HepG2 (cell line): ENCODE measurements around the gene SAA4. TPM values are rescaled to one million over a fixed set of nuclear protein-coding genes. Genes with fewer than 3 reads are reported as not detected.

Experiments
- BCL6 ChIP-seq: IDR thresholded peaks from 2 replicates; pipeline ENCODE4 v1.6.1; 2016; ENCODE audit warnings: missing genetic modification reagents, missing compliant biosample characterization
- CEBPG ChIP-seq: IDR thresholded peaks from 2 replicates; pipeline ENCODE4 v1.6.1; 2016
- ERF ChIP-seq: IDR thresholded peaks from 2 replicates; pipeline ENCODE4 v1.6.1; 2018; ENCODE audit warnings: missing biosample characterization, missing genetic modification reagents
- FOXA3 ChIP-seq: IDR thresholded peaks from 2 replicates; pipeline ENCODE4 v1.6.1; 2016; ENCODE audit warnings: missing genetic modification reagents, missing compliant biosample characterization
- HDAC2 ChIP-seq: sonication (generic); formaldehyde crosslinking; IDR thresholded peaks from 2 replicates; pipeline ENCODE4 v1.4.0; 2020; ENCODE audit warnings: missing genetic modification reagents
- IRF2 ChIP-seq: IDR thresholded peaks from 2 replicates; pipeline ENCODE4 v1.6.1; 2018; ENCODE audit warnings: missing genetic modification reagents, missing compliant biosample characterization
- JUND ChIP-seq: sonication (generic); formaldehyde crosslinking; IDR thresholded peaks from 2 replicates; pipeline ENCODE4 v1.8.0; 2022; ENCODE audit warnings: mild to moderate bottlenecking, missing genetic modification reagents
- KAT7 ChIP-seq: IDR thresholded peaks from 2 replicates; pipeline ENCODE4 v1.6.1; 2018; ENCODE audit warnings: borderline replicate concordance, missing compliant biosample characterization
- NFIC ChIP-seq: IDR thresholded peaks from 2 replicates; pipeline ENCODE4 v1.6.1; 2012; ENCODE audit warnings: mild to moderate bottlenecking, low read length, inconsistent platforms
- NR2F1 ChIP-seq, 2 experiments: fragments of 450-650 bp in 1 of 2; formaldehyde crosslinking in 1 of 2; IDR thresholded peaks; 2 replicates each; pipeline versions ENCODE4 v1.5.0 to v1.6.1; 2016 to 2020; ENCODE audit warnings: mild to moderate bottlenecking in 1 of 2, missing compliant biosample characterization in 1 of 2, missing genetic modification reagents in 1 of 2, moderate library complexity in 1 of 2
- ONECUT2 ChIP-seq: sonication (generic); formaldehyde crosslinking; IDR thresholded peaks from 2 replicates; pipeline ENCODE4 v1.4.0; 2020; ENCODE audit warnings: missing genetic modification reagents
- POLR2A ChIP-seq, 2 experiments: IDR thresholded peaks; 2 replicates each; pipeline ENCODE4 v1.6.1; 2011; ENCODE audit warnings: low read depth in 2 of 2, low read length in 2 of 2, mild to moderate bottlenecking in 1 of 2, moderate library complexity in 1 of 2; ENCODE audit not compliant: insufficient read depth in 1 of 2
- PPARG ChIP-seq: conservative IDR thresholded peaks from 2 replicates; pipeline ENCODE4 v1.6.1; 2016; ENCODE audit warnings: missing biosample characterization, missing genetic modification reagents
- RARA ChIP-seq: IDR thresholded peaks from 2 replicates; pipeline ENCODE4 v1.6.1; 2016; ENCODE audit warnings: missing genetic modification reagents, missing compliant biosample characterization
- ZFP36L1 ChIP-seq: sonication (generic); formaldehyde crosslinking; IDR thresholded peaks from 2 replicates; pipeline ENCODE4 v1.8.0; 2022; ENCODE audit warnings: mild to moderate bottlenecking, missing genetic modification reagents, moderate library complexity
- polyA plus RNA-seq, 8 experiments: library from polyadenylated mRNA; depleted of rRNA in 3 of 8; stranded (reverse) in 7 of 8; unstranded in 1 of 8; fragments of >200 nt; fragmentation: Illumina TruSeq in 4 of 8; extraction: Trizol in 4 of 8; gene quantifications; 2 replicates each; pipeline versions ENCODE4 v1.2.1 to v1.2.3, GENCODE V29; 2011 to 2016; ENCODE audit warnings: low read depth in 4 of 8, missing spikeins in 1 of 8, mixed read lengths in 1 of 8; ENCODE audit not compliant: insufficient read depth in 1 of 8
- total RNA-seq, 5 experiments: library from RNA; depleted of rRNA; stranded (reverse); fragments of >200 nt; fragmentation: Illumina TruSeq; extraction: Trizol; gene quantifications; 2 replicates each; pipeline ENCODE4 v1.2.3, GENCODE V29; 2016; ENCODE audit warnings: low read depth in 1 of 5
- TF ChIP-seq, protein P1 (sequence below): sonication (generic); formaldehyde crosslinking; conservative IDR thresholded peaks from 2 replicates; pipeline ENCODE4 v1.4.0; 2020; ENCODE audit warnings: missing genetic modification reagents
- TF ChIP-seq, protein P2 (sequence below): sonication (generic); formaldehyde crosslinking; IDR thresholded peaks from 2 replicates; pipeline ENCODE4 v1.4.0; 2020; ENCODE audit warnings: missing genetic modification reagents
- TF ChIP-seq, protein P3 (sequence below): sonication (generic); formaldehyde crosslinking; IDR thresholded peaks from 2 replicates; pipeline ENCODE4 v1.5.1; 2020; ENCODE audit warnings: mild to moderate bottlenecking, missing genetic modification reagents, borderline replicate concordance
- TF ChIP-seq, protein P4 (sequence below): sonication (generic); formaldehyde crosslinking; IDR thresholded peaks from 2 replicates; pipeline ENCODE4 v1.8.1; 2023; ENCODE audit warnings: mild to moderate bottlenecking, missing genetic modification reagents, borderline replicate concordance
- TF ChIP-seq, protein P5 (sequence below): IDR thresholded peaks from 2 replicates; pipeline ENCODE4 v1.6.1; 2016

SAA4 gene
- total and polyA plus RNA-seq, 2 of the 13 experiments (the other 11 are each of a cell fraction or from before 2014, with no cell fraction given): 53.4 to 253 TPM

DNA sequence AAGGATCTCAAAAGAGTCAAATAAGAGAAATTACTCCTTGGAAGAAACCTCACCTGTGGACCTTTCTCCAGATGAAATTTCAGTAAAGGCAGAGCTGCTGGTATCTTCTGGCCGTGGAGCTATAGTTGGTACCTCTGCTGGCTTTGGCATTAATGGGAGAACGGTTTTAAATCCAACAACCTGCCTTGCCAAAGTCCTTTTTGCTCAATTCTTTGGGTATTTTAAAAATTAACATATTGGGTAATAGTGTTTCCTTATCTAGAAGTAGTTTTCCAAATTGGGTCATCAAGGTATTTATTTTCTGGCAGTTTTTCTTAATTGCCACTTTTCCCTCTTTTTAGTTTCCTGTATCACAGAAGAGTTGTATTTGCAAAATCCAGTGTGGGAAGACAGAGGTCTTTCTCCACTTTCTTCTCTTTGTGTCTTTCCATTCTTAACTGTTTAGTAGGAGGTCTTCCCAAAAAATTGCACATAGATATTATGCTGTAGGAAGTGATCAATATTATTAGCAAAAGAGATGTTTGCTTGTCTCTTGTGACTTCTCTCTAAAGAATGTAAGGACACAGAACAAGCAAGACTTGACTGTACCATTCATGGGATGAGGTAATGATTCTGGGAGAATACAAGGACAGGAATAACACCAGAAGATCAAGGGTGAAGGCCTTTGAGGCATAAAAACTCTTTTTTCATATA is at the start of gene SAA4 (continued):
- TF ChIP-seq, protein P1, sequence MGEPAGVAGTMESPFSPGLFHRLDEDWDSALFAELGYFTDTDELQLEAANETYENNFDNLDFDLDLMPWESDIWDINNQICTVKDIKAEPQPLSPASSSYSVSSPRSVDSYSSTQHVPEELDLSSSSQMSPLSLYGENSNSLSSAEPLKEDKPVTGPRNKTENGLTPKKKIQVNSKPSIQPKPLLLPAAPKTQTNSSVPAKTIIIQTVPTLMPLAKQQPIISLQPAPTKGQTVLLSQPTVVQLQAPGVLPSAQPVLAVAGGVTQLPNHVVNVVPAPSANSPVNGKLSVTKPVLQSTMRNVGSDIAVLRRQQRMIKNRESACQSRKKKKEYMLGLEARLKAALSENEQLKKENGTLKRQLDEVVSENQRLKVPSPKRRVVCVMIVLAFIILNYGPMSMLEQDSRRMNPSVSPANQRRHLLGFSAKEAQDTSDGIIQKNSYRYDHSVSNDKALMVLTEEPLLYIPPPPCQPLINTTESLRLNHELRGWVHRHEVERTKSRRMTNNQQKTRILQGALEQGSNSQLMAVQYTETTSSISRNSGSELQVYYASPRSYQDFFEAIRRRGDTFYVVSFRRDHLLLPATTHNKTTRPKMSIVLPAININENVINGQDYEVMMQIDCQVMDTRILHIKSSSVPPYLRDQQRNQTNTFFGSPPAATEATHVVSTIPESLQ: no peak
- TF ChIP-seq JUND (CRISPR knock-in tag): peak; percentile 87
- peak in 1 of 2 experiments; percentile 63; a peak in 2 of 4 replicates for TF ChIP-seq NR2F1 (CRISPR knock-in tag; IDR thresholded peaks at IDR 0.05)
- TF ChIP-seq IRF2: peak; percentile 44; the same call in 1 of the 2 replicates
- peak; percentile 64 for TF ChIP-seq PPARG (CRISPR knock-in tag)
- TF ChIP-seq RARA (CRISPR knock-in tag): peak; percentile 64
- peak in 1 of 2 experiments; percentile 90; a peak in 2 of 4 replicates for TF ChIP-seq POLR2A (IDR thresholded peaks at IDR 0.05; ENCODE audit: insufficient read depth in 1 of 2, low read depth in 2 of 2, low read length in 2 of 2)
- TF ChIP-seq, protein P2, sequence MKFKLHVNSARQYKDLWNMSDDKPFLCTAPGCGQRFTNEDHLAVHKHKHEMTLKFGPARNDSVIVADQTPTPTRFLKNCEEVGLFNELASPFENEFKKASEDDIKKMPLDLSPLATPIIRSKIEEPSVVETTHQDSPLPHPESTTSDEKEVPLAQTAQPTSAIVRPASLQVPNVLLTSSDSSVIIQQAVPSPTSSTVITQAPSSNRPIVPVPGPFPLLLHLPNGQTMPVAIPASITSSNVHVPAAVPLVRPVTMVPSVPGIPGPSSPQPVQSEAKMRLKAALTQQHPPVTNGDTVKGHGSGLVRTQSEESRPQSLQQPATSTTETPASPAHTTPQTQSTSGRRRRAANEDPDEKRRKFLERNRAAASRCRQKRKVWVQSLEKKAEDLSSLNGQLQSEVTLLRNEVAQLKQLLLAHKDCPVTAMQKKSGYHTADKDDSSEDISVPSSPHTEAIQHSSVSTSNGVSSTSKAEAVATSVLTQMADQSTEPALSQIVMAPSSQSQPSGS (CRISPR knock-in tag): peak; percentile 86
- TF ChIP-seq, protein P3, sequence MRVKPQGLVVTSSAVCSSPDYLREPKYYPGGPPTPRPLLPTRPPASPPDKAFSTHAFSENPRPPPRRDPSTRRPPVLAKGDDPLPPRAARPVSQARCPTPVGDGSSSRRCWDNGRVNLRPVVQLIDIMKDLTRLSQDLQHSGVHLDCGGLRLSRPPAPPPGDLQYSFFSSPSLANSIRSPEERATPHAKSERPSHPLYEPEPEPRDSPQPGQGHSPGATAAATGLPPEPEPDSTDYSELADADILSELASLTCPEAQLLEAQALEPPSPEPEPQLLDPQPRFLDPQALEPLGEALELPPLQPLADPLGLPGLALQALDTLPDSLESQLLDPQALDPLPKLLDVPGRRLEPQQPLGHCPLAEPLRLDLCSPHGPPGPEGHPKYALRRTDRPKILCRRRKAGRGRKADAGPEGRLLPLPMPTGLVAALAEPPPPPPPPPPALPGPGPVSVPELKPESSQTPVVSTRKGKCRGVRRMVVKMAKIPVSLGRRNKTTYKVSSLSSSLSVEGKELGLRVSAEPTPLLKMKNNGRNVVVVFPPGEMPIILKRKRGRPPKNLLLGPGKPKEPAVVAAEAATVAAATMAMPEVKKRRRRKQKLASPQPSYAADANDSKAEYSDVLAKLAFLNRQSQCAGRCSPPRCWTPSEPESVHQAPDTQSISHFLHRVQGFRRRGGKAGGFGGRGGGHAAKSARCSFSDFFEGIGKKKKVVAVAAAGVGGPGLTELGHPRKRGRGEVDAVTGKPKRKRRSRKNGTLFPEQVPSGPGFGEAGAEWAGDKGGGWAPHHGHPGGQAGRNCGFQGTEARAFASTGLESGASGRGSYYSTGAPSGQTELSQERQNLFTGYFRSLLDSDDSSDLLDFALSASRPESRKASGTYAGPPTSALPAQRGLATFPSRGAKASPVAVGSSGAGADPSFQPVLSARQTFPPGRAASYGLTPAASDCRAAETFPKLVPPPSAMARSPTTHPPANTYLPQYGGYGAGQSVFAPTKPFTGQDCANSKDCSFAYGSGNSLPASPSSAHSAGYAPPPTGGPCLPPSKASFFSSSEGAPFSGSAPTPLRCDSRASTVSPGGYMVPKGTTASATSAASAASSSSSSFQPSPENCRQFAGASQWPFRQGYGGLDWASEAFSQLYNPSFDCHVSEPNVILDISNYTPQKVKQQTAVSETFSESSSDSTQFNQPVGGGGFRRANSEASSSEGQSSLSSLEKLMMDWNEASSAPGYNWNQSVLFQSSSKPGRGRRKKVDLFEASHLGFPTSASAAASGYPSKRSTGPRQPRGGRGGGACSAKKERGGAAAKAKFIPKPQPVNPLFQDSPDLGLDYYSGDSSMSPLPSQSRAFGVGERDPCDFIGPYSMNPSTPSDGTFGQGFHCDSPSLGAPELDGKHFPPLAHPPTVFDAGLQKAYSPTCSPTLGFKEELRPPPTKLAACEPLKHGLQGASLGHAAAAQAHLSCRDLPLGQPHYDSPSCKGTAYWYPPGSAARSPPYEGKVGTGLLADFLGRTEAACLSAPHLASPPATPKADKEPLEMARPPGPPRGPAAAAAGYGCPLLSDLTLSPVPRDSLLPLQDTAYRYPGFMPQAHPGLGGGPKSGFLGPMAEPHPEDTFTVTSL (CRISPR knock-in tag): peak; percentile 81; the same call in 1 of the 2 replicates
- peak; percentile 75; the same call in 1 of the 2 replicates for TF ChIP-seq NFIC
- 0 out of 2 replicates have a peak, but pooled peaks have one; percentile 22 for TF ChIP-seq ZFP36L1 (CRISPR knock-in tag)
- peak; percentile 91 for TF ChIP-seq ONECUT2 (CRISPR knock-in tag)
- TF ChIP-seq CEBPG (CRISPR knock-in tag): peak; percentile 61
- TF ChIP-seq KAT7 (CRISPR knock-in tag): no peak
- 0 out of 2 replicates have a peak, but pooled peaks have one; percentile 22 for TF ChIP-seq BCL6 (CRISPR knock-in tag)
- TF ChIP-seq ERF (CRISPR knock-in tag): peak; percentile 34; the same call in 1 of the 2 replicates
- TF ChIP-seq, protein P4, sequence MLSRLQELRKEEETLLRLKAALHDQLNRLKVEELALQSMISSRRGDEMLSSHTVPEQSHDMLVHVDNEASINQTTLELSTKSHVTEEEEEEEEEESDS (CRISPR knock-in tag): no peak
- TF ChIP-seq HDAC2 (CRISPR knock-in tag): peak; percentile 34
- TF ChIP-seq FOXA3 (CRISPR knock-in tag): peak; percentile 78
- TF ChIP-seq, protein P5, sequence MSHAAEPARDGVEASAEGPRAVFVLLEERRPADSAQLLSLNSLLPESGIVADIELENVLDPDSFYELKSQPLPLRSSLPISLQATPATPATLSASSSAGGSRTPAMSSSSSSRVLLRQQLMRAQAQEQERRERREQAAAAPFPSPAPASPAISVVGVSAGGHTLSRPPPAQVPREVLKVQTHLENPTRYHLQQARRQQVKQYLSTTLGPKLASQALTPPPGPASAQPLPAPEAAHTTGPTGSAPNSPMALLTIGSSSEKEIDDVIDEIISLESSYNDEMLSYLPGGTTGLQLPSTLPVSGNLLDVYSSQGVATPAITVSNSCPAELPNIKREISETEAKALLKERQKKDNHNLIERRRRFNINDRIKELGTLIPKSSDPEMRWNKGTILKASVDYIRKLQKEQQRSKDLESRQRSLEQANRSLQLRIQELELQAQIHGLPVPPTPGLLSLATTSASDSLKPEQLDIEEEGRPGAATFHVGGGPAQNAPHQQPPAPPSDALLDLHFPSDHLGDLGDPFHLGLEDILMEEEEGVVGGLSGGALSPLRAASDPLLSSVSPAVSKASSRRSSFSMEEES (CRISPR knock-in tag): peak; percentile 52; the same call in 1 of the 2 replicates
